GM10248 (cell line): ENCODE measurements around the gene LDLRAD2.

Experiments used
- CTCF ChIA-PET: fragments of 300-600 bp; sonication (Branson Sonifier 250); formaldehyde crosslinking; extraction: SDS; loops from one replicate; lab custom pipeline; 2021; ENCODE audit warnings: antibody characterized with exemption; lab: Yijun Ruan, JAX
- POLR2A ChIA-PET: fragments of 350-650 bp; sonication (Branson Sonifier 250); formaldehyde crosslinking; extraction: SDS; loops from one replicate; lab custom pipeline; 2020; ENCODE audit warnings: antibody characterized with exemption; lab: Yijun Ruan, JAX
- DNase-seq: peaks from one replicate; pipeline ENCODE4 v3.0.0; 2012; ENCODE audit errors: extremely low spot score
- CTCF ChIP-seq: IDR thresholded peaks from 2 replicates; pipeline ENCODE4 v1.5.1; 2012; ENCODE audit warnings: mild to moderate bottlenecking, low read depth; ENCODE audit errors: extremely low read depth, missing control alignments, control extremely low read depth

LDLRAD2 gene

GRCh38 chr1:21859669-21860179 lies 47.7 kb downstream of the LDLRAD2 start:
- no peak for DNase-seq
- POLR2A ChIA-PET, result no interaction called here
- no peak for TF ChIP-seq CTCF
- CTCF ChIA-PET, result no interaction called here

GRCh38 chr1:21860971-21861370 lies 48.9 kb downstream of the LDLRAD2 start:
- no peak for TF ChIP-seq CTCF
- POLR2A ChIA-PET, result no interaction called here
- DNase-seq, result no peak
- CTCF ChIA-PET, result interaction anchor here (1.2 kb wide), 1 partner anchor 10 kb away, joined by 3 read pairs; no protein-coding TSS in a partner anchor

GRCh38 chr1:21861602-21862429 lies 49.8 kb downstream of the LDLRAD2 start:
- no peak for TF ChIP-seq CTCF
- no peak for DNase-seq
- POLR2A ChIA-PET, result no interaction called here
- CTCF ChIA-PET, result interaction anchor here (1.2 kb wide), 1 partner anchor 11 kb away, joined by 3 read pairs; no protein-coding TSS in a partner anchor

GRCh38 chr1:21863981-21864380 lies 51.9 kb downstream of the LDLRAD2 start:
- DNase-seq, result no peak
- POLR2A ChIA-PET, result no interaction called here
- TF ChIP-seq CTCF, result no peak
- CTCF ChIA-PET, result no interaction called here

- ChIA-PET POLR2A (no interaction called here), CTCF (no interaction called here)
- DNase-seq, result no peak
- TF ChIP-seq CTCF, result no peak
Measured at GRCh38 chr1:21864730-21865129, 52.7 kb downstream of the LDLRAD2 start.

- no peak for DNase-seq
- ChIA-PET POLR2A (no interaction called here), CTCF (interaction anchor here (2.1 kb wide), 1 partner anchor 17 kb away, joined by 5 read pairs; no protein-coding TSS in a partner anchor)
- TF ChIP-seq CTCF, result no peak
Measured at GRCh38 chr1:21865609-21865942, 53.5 kb downstream of the LDLRAD2 start.
